Measurements from ENCODE around the gene GPR33. TPM values are rescaled to one million over a fixed set of nuclear protein-coding genes. Genes with fewer than 3 reads are reported as not detected.

GPR33 gene, protein sequence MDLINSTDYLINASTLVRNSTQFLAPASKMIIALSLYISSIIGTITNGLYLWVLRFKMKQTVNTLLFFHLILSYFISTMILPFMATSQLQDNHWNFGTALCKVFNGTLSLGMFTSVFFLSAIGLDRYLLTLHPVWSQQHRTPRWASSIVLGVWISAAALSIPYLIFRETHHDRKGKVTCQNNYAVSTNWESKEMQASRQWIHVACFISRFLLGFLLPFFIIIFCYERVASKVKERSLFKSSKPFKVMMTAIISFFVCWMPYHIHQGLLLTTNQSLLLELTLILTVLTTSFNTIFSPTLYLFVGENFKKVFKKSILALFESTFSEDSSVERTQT
- not detected for total RNA-seq
- not detected for polyA plus RNA-seq (ENCODE audit: insufficient read depth in 1 of 8, insufficient read length in 8 of 8, low replicate concordance in 1 of 8)
- long read RNA-seq, donor 1 = 0 reads
- long read RNA-seq, donor 2 = 0 reads
- long read RNA-seq, donor 3 = 0 reads
- long read RNA-seq, donor 4 = 0 reads
- long read RNA-seq, donor 5 = 0 reads
- long read RNA-seq, donor 6 = 0 reads
- long read RNA-seq, donor 7 = 0 reads
- long read RNA-seq, donor 8 = 0 reads
- long read RNA-seq, donor 9 = 0 reads
- long read RNA-seq, donor 10 = 0 reads
- long read RNA-seq, donor 11 = 0 reads

DNA sequence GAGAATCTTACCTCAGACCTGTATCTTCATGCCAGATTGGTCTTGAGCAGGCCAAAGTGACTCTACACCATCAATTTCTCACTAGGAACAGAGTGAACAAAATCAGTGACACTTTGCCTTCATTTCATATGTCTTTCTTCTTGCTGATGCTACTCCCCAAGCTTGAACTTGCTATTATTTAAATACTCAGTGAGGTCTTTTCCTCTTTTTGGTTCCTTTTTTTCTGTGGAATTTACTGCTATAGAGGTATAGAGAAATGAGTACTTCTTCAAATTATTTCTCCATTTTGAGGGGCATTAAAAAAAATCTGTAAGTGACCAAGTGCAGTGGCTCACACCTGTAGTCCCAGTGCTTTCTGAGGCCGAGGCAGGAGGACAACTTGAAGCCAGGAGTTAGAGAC, at the start of gene GPR33:
Gene GPR33, minus strand, starts transcription at position 154 of the 400 bp plus-strand sequence. CDS start 4,074 bp downstream, outside the sequence.
- DNase-seq = peak; percentile 21
- Histone ChIP-seq H3K36me3 (ENCODE audit: control insufficient read depth, insufficient read depth, low read length) (no peaks in the 10 kb centered on the region), H3K27me3 (ENCODE audit: control insufficient read depth, insufficient read depth, low read length) (no peaks in the 10 kb centered on the region), H3K27ac (ENCODE audit: low read length) (no peak within 1 kb of the TSS), H3K9me3 (replicated peaks; ENCODE audit: control insufficient read depth, low read depth, low read length) (no peaks in the 10 kb centered on the region), H3K4me3 (ENCODE audit: low read length) (no peak within 1 kb of the TSS), H3K4me1 (ENCODE audit: control insufficient read depth, insufficient read depth, low read length) (no peaks in the 10 kb centered on the region)
- 57% methylated on average over 1 of the region's 1 CpG for WGBS (ENCODE audit: insufficient coverage)

DNA sequence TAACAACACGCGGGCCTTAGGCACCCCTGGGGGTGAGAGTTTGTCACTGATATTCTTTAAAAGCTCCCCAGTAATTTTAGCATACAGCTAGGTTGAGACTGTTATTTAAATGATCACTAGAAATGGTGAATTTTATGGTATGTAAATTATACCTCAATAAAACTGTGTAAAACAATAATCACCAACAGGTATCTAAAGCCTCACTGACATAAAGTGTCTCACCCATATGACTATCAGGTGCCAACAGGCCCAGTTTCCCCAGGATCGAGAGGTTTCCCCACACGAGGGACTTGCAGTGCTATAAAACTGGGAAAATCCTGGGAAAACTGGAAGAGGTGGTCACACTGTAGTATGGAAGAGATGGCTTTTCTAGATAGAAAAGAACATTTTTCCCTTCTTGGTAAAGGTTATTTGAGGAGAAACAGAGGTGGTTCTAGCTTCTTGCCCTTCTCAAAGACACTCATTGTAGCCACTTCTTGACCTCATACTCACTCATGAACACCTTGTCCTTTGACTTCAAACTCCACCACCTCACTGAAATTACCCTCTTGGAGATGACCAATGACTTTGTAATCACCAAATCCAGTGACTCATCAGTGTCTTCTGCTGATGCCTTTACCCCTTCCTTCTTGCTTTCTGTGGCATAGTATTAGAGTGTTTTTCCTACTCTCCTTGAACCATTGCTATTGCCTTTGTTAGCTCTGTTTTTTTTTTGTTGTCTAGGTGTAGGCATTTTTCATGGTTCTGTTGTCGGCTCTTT, 48.5 kb upstream of the GPR33 start:
- H3K27me3 ChIP-seq (ENCODE audit: control insufficient read depth, insufficient read depth, low read length) = no peaks in the 10 kb centered on the region

DNA sequence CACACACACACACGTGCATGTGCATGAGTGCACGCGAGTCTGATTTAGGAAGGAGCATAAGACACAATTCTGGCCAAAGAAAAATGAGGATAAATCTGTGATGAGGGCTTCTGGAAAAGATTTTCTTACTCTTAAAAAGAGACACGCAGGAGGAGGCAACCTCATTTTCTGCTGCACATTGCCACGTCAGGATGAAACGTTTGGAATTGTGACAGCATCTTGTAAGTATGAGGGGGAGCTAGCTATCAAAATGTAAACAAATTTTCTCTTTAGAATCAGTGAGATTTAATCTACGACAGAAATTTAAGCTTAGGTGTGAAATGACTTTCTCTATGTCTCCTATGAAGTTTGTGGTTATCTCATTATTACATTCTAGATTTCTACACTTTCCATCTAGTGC, 42.3 kb upstream of the GPR33 start:
- H3K4me1 ChIP-seq (ENCODE audit: control insufficient read depth, insufficient read depth, low read length) = no peaks in the 10 kb centered on the region
- no CpG with 5 or more reads among the region's 7 CpGs for WGBS (ENCODE audit: insufficient coverage)
- no peak for DNase-seq

More for the DNA sequence above, 48.5 kb upstream of the GPR33 start:
- Histone ChIP-seq H3K4me3 (ENCODE audit: low read length) (no peak overlapping the region), H3K27ac (ENCODE audit: low read length) (no peak overlapping the region), H3K36me3 (ENCODE audit: control insufficient read depth, insufficient read depth, low read length) (no peaks in the 10 kb centered on the region), H3K4me1 (ENCODE audit: control insufficient read depth, insufficient read depth, low read length) (no peaks in the 10 kb centered on the region), H3K9me3 (replicated peaks; ENCODE audit: control insufficient read depth, low read depth, low read length) (no peaks in the 10 kb centered on the region)
- no peak for DNase-seq
- WGBS (ENCODE audit: insufficient coverage) = no CpG with 5 or more reads among the region's 5 CpGs

DNA sequence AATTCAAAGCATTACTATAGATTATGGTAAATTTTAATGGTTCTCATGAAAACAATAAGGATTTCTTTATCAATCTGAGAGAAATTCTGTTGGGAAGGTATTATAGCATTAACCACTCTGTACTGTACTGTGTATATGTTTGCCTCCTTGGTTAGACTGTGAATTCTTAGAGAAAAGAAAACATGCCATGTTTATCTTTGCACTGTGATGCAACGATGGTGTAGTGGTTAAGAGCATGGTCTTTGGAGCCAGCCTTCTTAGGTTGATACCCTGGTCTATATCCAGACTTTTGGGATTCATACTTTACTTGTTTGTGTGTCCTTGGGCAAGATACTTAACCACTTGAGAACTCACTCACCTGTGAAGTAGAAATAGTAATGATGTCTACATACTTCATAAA, 41.2 kb upstream of the GPR33 start:
- Histone ChIP-seq H3K27me3 (ENCODE audit: control insufficient read depth, insufficient read depth, low read length) (no peaks in the 10 kb centered on the region), H3K9me3 (replicated peaks; ENCODE audit: control insufficient read depth, low read depth, low read length) (no peaks in the 10 kb centered on the region), H3K27ac (ENCODE audit: low read length) (no peak overlapping the region), H3K4me1 (ENCODE audit: control insufficient read depth, insufficient read depth, low read length) (no peaks in the 10 kb centered on the region), H3K36me3 (ENCODE audit: control insufficient read depth, insufficient read depth, low read length) (no peaks in the 10 kb centered on the region), H3K4me3 (ENCODE audit: low read length) (no peak overlapping the region)
- WGBS (ENCODE audit: insufficient coverage) = 100% methylated on average over 1 of the region's 1 CpG
- DNase-seq = no peak

More for the DNA sequence above, 42.3 kb upstream of the GPR33 start:
- no peaks in the 10 kb centered on the region for H3K9me3 ChIP-seq (replicated peaks; ENCODE audit: control insufficient read depth, low read depth, low read length)
- H3K27me3 ChIP-seq (ENCODE audit: control insufficient read depth, insufficient read depth, low read length) = no peaks in the 10 kb centered on the region
- H3K36me3 ChIP-seq (ENCODE audit: control insufficient read depth, insufficient read depth, low read length) = no peaks in the 10 kb centered on the region
- no peak overlapping the region for H3K4me3 ChIP-seq (ENCODE audit: low read length)
- H3K27ac ChIP-seq (ENCODE audit: low read length) = no peak overlapping the region

DNA sequence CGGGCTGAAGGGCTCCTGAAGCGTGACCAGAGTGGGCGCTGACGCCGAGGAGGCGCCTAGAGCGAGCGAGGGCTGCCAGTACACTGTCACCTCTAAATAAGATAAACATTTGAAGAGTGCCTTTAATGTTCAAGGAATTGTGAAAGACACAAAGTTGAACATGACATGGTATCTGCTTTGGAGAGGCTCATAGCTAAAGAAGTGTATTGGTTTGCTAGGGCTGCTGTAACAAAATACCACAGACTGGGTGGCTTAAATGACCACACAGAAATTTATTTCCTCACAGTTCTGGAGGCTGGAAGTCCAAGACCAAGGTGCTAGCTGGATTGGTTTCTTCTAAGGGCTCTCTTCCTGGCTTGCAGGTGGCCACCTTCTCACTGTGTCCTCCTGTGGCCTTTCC, 39.7 kb upstream of the GPR33 start:
- no peak for DNase-seq
- no peaks in the 10 kb centered on the region for H3K27me3 ChIP-seq (ENCODE audit: control insufficient read depth, insufficient read depth, low read length)
- no peak overlapping the region for H3K4me3 ChIP-seq (ENCODE audit: low read length)
- no peaks in the 10 kb centered on the region for H3K36me3 ChIP-seq (ENCODE audit: control insufficient read depth, insufficient read depth, low read length)
- no peaks in the 10 kb centered on the region for H3K9me3 ChIP-seq (replicated peaks; ENCODE audit: control insufficient read depth, low read depth, low read length)
- H3K27ac ChIP-seq (ENCODE audit: low read length) = no peak overlapping the region
- WGBS (ENCODE audit: insufficient coverage) = no CpG with 5 or more reads among the region's 8 CpGs
- H3K4me1 ChIP-seq (ENCODE audit: control insufficient read depth, insufficient read depth, low read length) = no peaks in the 10 kb centered on the region

DNA sequence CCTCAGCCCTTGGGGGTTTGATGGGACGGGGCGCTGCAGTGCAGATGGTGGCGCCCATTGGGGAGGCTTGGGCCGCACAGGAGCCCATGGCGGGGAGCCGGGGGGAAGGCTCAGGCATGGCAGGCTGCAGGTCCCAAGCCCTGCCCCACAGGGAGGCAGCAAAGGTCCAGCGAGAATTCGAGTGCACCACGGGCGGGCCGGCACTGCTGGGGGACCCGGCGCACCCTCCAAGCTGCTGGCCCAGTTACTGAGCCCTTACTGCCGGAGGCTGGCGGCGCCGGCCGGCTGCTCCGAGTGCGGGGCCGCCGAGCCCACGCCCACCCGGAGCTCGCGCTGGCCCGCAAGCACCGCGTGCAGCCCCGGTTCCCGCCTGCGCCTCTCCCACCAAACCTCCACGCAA, 39.2 kb upstream of the GPR33 start:
- H3K4me3 ChIP-seq (ENCODE audit: low read length) = no peak overlapping the region
- H3K4me1 ChIP-seq (ENCODE audit: control insufficient read depth, insufficient read depth, low read length) = no peaks in the 10 kb centered on the region
- H3K36me3 ChIP-seq (ENCODE audit: control insufficient read depth, insufficient read depth, low read length) = no peaks in the 10 kb centered on the region
- no peak overlapping the region for H3K27ac ChIP-seq (ENCODE audit: low read length)
- no peak for DNase-seq
- H3K27me3 ChIP-seq (ENCODE audit: control insufficient read depth, insufficient read depth, low read length) = no peaks in the 10 kb centered on the region
- H3K9me3 ChIP-seq (replicated peaks; ENCODE audit: control insufficient read depth, low read depth, low read length) = no peaks in the 10 kb centered on the region
- WGBS (ENCODE audit: insufficient coverage) = 95% methylated on average over 32 of the region's 33 CpGs

DNA sequence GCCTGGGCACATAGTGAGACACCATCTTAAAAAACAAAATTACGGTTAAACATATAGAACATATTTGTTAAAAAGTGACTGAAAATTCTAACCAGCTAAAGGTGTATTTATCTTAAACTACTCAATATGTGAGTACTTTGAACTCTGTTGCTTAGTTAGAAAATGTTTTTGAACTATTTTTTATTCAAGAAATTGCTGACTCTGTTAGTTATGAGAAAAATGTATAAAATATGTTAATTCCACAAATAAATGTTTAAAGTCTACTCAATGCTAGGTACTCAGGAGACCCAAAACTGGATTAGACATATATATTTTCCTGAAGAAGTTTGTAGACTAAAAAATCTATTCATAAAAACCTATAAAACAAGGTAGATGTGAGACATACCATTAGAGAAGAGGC, 23.0 kb upstream of the GPR33 start:
- Histone ChIP-seq H3K4me3 (ENCODE audit: low read length) (no peak overlapping the region), H3K27me3 (ENCODE audit: control insufficient read depth, insufficient read depth, low read length) (no peaks in the 10 kb centered on the region), H3K36me3 (ENCODE audit: control insufficient read depth, insufficient read depth, low read length) (no peaks in the 10 kb centered on the region), H3K4me1 (ENCODE audit: control insufficient read depth, insufficient read depth, low read length) (no peaks in the 10 kb centered on the region), H3K27ac (ENCODE audit: low read length) (no peak overlapping the region), H3K9me3 (replicated peaks; ENCODE audit: control insufficient read depth, low read depth, low read length) (no peaks in the 10 kb centered on the region)
- no CpG with 5 or more reads among the region's 1 CpG for WGBS (ENCODE audit: insufficient coverage)
- DNase-seq = no peak

DNA sequence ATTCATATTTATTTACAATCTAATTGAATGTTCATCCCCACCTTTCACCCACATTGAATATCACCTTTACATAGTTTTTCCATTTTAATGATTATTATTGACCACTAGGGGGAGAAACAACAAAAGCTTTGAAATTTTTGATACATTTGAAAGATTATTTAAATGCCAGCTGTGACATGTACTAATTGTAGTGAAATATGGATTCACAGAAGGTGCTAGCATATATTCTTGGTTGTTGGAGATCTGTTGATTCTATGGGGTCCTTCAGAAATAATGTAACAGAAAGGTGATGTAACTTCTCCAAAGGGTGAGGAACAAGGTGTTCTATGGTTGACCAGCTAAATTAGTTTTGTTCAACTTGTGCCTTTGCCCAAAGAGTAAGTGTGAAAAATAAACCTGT, 22.4 kb upstream of the GPR33 start:
- H3K27me3 ChIP-seq (ENCODE audit: control insufficient read depth, insufficient read depth, low read length) = no peaks in the 10 kb centered on the region

DNA sequence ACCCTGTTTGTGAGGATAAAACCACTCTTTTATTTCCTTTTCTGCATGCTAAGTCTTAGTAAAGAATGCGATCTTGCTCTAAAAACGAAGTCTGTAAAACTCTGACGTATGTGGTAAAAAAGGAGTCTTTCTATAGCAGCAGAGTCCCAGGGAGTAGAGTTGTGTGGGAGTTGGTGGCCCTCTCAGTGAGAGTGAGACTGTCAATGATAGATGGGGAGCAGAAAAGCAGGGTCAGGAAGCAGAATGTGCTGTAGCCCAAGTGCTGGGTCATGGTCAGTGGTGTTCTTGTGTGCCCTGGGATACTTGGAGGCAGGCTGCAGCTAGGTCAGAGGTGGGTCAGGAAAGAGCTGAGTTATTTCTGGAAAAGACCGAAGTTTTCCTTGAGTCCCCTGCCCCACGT, 20.3 kb upstream of the GPR33 start:
- Histone ChIP-seq H3K9me3 (replicated peaks; ENCODE audit: control insufficient read depth, low read depth, low read length) (no peaks in the 10 kb centered on the region), H3K36me3 (ENCODE audit: control insufficient read depth, insufficient read depth, low read length) (no peaks in the 10 kb centered on the region), H3K27me3 (ENCODE audit: control insufficient read depth, insufficient read depth, low read length) (no peaks in the 10 kb centered on the region), H3K4me3 (ENCODE audit: low read length) (no peak overlapping the region), H3K27ac (ENCODE audit: low read length) (no peak overlapping the region), H3K4me1 (ENCODE audit: control insufficient read depth, insufficient read depth, low read length) (peaks cover 2% of the 10 kb centered on the region)
- DNase-seq = no peak
- WGBS (ENCODE audit: insufficient coverage) = 34% methylated on average over 2 of the region's 5 CpGs

More for the DNA sequence above, 22.4 kb upstream of the GPR33 start:
- no peaks in the 10 kb centered on the region for H3K9me3 ChIP-seq (replicated peaks; ENCODE audit: control insufficient read depth, low read depth, low read length)
- no peak overlapping the region for H3K27ac ChIP-seq (ENCODE audit: low read length)
- peaks cover 2% of the 10 kb centered on the region for H3K4me1 ChIP-seq (ENCODE audit: control insufficient read depth, insufficient read depth, low read length)
- peak; percentile 24 for DNase-seq
- H3K36me3 ChIP-seq (ENCODE audit: control insufficient read depth, insufficient read depth, low read length) = no peaks in the 10 kb centered on the region
- no peak overlapping the region for H3K4me3 ChIP-seq (ENCODE audit: low read length)

DNA sequence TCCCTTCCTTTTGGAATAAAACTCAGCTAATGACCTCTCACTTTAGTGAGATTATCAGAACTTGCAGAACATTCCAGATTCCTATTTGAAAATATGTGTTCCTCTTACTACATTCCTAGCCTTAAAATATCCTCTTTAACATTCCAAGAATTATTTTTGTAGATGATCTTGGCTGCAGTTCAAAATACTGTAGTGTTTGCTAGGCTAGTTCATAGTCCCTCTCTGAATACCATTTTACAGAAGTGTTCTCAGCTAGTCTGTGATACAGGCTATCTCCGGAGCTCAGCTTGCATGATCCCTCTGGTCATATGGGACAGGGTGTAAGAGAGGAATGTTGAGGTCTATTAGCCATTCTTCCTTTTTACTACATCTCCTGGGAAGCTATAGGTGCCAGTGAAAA, 17.6 kb upstream of the GPR33 start:
- no peak overlapping the region for H3K4me3 ChIP-seq (ENCODE audit: low read length)
- no peaks in the 10 kb centered on the region for H3K9me3 ChIP-seq (replicated peaks; ENCODE audit: control insufficient read depth, low read depth, low read length)
- no peaks in the 10 kb centered on the region for H3K36me3 ChIP-seq (ENCODE audit: control insufficient read depth, insufficient read depth, low read length)
- no peak overlapping the region for H3K27ac ChIP-seq (ENCODE audit: low read length)
- peak; percentile 63 for DNase-seq
- WGBS (ENCODE audit: insufficient coverage) = no CpG with 5 or more reads among the region's 1 CpG
- no peaks in the 10 kb centered on the region for H3K27me3 ChIP-seq (ENCODE audit: control insufficient read depth, insufficient read depth, low read length)
- H3K4me1 ChIP-seq (ENCODE audit: control insufficient read depth, insufficient read depth, low read length) = peaks cover 2% of the 10 kb centered on the region

Measured in muscle of leg (tissue), 16 donors.